ENCODE results near the gene MOSMO.

- TF ChIP-seq POLR2A (IDR thresholded peaks at IDR 0.05) (no peak), CTCF (IDR thresholded peaks at IDR 0.05) (no peak)
Measured at GRCh38 chr16:22035153-22035552, 27.2 kb downstream of the MOSMO start.
